Measurements from ENCODE around the gene ARID1B.

The ARID1B gene

DNA sequence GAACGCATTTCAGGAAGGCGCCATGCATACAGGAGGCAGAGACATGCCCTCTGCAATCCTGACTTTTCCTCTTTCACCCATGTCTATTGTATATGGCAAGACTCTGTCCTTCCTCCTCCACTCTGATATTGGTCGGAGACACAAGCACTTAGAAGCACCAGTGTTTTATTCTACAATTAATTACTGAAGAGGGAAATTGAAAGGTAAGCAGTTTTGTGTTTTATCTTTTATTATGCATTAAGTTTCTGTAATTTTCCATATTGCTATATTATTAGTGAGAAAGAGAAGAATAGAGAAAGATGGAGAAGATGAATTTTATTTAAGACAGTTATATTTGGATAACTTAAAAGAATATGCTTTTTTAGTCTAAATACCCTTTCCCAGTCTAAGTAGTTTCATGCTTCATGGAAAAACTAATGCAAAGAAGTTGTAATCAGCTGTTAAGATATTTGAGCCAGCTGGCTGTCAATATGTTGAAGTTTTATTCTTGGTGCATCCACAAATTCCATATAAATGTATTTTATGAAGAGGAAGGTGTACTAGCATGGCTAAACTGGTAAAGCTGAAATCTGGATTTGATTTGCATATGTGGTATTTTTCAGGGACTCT is 13.6 kb downstream of the ARID1B start:
- DNase-seq (ENCODE audit: low read depth in 1 of 2, low spot score in 1 of 2): no peak

DNA sequence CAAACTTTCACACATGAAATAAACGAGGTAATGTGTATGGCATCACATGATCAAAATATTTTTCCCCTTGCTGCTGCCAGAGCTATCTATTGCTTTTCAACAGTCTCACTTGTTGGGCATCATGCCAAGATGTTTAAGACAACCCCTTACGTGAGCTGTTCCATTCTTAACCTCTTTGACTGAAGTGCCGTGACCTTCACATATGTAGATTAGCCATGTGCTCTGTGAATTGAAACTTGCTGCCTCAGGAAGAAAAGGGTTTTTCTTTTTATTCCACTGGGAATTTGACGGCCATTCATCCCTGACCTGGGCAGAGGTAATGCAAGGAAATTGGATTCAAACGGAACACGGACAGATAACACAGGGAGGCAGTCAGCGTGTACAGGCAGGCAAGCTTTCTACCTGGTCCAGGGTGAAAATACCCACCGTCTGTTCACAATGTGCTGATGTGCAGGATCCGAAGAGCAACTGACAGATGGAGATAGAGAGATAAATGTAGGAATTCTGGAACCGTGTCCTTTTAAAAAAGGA is 14.2 kb downstream of the ARID1B start:
- no peak for DNase-seq (ENCODE audit: low read depth in 1 of 2, low spot score in 1 of 2)

DNA sequence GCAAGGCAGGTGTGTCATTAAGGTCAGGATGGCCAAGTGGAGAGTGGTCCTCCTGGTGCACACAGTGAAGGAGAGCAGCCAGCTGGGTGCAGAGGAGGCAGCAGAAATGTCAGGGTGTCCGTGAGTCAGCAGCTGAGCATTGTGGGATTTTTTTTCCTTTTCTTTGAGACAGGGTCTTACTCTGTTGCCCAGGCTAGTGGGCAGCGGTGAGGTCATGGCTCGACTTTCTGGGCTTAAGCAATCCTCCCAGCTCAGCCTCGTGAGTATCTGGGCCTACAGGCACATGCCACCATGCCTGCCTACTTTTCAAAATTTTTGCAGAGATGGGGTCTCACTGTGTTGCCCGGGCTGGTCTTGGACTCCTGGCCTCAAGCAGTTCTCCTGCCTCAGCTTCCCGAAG is 16.0 kb downstream of the ARID1B start:
- no peak for DNase-seq (ENCODE audit: low read depth in 1 of 2, low spot score in 1 of 2)

DNA sequence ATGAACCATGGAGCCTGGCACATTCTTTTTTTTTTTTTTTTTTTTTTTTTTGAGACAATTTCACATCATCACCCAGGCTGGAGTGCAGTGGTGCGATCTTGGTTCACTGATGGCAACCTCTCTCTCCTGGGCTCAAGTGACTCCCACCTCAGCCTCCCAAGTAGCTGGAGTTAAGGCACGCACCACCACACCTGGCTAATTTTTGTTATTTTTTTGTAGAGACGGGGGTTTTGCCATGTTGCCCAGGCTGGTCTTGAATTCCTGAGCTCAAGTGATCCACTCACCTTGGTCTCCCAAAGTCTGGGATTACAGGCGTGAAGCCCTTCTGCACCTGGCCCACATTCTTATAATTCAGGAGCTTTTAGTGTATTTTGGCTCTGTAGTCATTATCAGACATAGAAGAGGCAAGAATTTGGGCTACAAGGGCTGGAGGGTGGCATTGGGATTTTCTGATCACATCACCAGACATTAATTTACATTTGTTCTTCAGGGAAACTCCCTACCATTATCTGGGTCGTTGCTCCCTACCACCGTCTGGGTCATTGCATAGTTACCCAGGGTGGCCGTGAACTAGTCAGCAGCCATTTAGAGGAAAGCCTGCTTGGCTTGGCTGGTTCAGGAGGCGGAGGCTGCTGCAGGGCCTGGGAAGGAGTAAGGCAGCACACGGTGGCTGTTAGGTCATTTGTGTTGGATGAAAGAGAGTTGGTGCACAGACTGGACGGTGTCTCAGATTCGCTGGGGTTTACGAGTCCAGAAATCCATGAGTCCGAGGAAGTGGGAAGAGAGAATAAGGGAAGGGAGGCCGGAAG is 17.6 kb downstream of the ARID1B start:
- no peak for DNase-seq (ENCODE audit: low read depth in 1 of 2, low spot score in 1 of 2)

DNA sequence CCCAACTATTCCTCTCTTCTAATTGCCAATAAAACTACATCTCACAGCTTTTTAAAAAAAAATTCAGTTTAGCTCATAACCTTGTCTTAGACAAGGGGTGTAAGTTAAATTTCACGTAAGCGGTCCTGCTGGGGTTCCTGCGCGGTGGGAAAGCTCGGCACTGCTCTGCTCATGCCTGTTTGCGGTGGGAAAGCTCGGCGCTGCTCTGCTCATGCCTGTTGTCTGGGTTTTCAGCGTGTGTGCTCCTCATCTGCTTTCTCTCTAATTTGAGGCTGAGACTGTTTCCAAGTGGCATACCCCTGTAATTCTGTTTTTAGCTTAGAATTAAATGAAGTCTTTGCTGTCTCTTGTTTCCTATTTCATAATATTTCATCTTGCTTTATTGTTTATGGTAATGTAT is 18.6 kb downstream of the ARID1B start:
- DNase-seq (ENCODE audit: low read depth in 1 of 2, low spot score in 1 of 2): no peak

DNA sequence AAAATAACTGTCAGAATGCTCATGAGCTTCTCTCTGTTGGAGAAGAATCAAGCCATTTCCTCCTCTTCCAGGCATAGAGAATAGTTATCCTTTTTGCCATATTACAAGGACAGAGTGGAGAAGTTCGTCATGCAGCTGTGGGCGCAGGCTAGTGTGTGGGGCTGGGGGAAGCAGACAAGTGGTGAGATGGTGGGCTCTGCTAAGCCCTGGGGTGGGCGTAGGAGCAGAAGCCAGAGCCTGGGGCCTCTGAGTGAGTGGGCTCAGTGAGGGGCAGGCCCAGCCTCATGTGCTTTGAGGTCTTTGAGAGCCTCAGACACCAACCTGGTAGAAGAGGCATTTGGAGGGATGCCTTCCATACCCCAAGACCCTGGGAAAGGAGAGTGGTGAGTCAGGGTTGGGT is 19.4 kb downstream of the ARID1B start:
- no peak for DNase-seq (ENCODE audit: low read depth in 1 of 2, low spot score in 1 of 2)

DNA sequence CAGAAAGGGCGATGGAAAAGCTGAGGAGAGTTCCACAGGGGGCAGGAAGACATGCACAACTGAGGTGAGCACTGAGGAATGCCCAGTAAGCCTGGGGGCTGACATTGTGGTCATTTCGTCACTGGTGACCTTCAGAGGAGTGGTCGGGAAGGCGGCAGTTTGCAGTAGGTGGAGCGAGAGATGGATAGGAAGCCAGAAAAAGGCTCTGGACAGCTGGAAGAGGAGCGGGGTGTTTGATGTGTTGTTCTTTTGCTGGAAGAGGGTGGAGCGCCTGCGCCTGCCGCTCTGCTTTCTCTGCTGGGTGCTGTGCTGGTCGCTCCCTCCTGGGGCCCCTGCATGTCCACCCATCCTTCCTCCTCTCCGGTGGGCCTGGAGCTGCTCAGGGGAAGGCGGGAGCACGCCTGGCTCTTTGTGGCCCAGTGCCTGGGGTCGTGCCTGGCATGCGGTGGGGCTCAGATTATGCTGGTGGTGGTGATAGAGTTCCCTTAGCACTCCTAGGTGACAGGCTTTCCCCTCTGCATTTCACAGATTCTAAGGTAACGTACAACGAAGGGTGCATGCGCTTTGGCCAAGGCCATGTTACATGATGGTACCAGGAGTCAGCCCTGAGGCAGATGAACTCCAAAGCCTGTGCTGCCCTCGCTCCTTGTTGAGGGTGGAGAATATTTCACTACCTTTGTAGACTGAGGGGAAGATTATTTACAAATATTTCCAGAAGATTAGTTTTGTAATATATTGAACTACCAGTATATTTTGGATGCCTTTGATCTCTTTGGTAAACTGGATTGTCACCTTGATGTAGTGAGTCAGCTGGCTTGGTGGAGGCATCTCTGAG is 20.9 kb downstream of the ARID1B start:
- no peak for DNase-seq (ENCODE audit: low read depth in 1 of 2, low spot score in 1 of 2)

DNA sequence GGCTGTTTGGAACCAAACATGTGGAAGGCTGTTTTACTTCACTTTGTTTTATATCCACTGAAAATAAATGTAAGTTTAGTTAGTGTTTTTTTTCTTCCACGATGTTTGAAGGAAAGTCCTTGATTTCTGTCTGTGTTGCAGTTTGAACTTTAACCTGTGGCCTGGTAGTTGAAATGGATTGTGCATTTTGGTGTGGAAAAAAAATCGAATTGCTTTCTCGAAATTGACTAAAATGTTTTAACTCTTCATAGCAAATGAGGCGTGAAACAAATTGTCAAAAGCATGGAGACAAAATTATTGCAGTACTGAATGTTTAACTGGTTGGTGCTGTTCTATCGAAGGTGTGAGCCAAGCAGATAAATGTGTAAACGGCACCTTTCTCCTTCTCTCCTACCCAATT is 24.5 kb downstream of the ARID1B start:
- no peak for DNase-seq (ENCODE audit: low read depth in 1 of 2, low spot score in 1 of 2)

DNA sequence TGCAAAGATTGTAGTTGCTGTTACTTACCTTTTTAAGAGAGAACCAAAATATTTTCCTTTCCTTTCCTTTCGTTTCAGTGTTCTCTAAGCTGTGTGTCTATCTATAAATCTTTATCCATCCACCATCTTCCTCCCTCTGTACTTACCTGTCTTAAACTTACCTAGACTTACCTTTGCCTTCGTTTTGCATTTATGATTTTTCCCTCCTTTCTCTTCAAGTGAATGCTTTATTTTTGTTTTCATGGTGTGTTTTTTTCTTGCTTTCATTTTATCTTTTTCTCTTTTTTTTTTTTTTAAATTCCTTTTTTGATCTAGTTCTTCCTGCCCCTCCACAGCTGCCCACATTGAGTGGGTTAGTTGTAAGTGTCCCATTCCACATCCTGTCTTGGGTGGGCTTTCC is 26.2 kb downstream of the ARID1B start:
- no peak for DNase-seq (ENCODE audit: low read depth in 1 of 2, low spot score in 1 of 2)

DNA sequence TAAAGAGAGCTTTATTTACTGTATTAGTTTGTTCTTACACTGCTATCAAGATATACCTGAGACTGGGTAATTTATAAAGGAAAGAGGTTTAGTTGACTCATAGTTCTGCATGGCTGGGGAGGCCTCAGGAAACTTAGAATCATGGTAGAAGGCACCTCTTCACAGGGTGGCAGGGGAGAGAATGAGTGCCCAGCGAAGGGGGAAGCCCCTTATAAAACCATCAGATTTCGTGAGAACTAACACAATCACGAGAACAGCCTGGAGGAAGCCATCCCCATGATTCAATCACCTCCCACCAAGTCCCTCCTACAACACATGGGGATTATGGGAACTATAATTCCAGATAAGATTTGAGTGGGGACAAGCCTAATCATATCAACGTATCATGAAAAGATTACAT is 27.2 kb downstream of the ARID1B start:
- no peak for DNase-seq (ENCODE audit: low read depth in 1 of 2, low spot score in 1 of 2)

DNA sequence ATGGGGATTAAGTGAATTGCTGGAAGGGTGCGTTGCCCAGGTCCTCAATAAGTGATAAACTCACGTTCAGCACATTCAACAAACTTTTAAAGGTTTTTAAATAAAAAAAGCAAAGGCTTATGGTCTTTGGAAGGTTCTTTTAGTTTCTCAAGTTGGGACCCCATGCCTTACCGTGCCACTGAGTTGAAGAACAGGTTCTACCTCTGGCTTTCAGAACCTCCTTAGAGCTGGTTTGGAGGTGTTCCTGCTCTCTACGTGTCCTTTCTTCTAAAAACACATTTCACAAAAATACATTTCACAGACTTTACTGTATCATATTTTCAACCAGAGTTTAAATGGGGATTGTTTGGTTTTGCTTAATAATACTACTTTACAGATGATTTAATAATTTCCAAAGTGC is 29.0 kb downstream of the ARID1B start:
- DNase-seq (ENCODE audit: low read depth in 1 of 2, low spot score in 1 of 2): no peak

DNA sequence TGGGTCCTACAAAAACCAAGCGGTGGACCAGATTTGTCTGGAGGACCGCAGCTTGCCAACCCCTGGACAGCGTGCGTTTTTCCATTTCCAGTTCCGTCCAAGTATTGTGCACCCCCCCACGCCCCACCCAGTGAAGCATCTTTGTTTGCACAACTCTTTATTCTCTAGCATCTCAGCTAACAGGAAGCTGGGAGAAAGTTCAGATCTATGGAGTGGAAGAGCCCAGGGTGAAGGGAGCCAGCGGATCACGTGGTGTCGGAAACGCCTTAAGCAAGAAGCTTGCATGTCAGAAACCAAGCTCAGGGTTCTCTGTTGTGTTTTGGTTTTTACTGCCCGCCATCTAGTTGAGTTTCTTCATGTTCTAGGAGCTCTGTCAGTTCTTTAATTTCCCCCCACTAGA is 29.9 kb downstream of the ARID1B start:
- no peak for DNase-seq (ENCODE audit: low read depth in 1 of 2, low spot score in 1 of 2)

DNA sequence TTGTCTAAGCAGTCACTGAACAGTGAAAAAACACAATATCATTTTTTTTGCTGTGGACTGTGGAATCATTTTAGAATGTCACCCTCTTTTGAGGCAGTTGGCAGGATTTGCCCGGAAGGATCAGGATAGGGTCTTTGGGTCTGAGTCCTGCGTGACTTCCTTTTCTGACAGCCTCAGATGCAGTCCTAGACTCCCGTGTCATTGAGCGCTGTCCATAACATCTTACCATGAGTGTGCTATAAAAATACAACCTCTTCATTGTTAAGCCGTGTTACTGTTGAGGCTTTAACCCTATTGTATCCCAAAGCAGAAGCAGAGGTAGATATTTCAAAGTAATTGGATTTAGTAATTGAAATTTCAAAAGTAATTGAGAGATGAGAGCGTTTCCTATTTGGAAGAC is 30.6 kb downstream of the ARID1B start:
- no peak for DNase-seq (ENCODE audit: low read depth in 1 of 2, low spot score in 1 of 2)

DNA sequence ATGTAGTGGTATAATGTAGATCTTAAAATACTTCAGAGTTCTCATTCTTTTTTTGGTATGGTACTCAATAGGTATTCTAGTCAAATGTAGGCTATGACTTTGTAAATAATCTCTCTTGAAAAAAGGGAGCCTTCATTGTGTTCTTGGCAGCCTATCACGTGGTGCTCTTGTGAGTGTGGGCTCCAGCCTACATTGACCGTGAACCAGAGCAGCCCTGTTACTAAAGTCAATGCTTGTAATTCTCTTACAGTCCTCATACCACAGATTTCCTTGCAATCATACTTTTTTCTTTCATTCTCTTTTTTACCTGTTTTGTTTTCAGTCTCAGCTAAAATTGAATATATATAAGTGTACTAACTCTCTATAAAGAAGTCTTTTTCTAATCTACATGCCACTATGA is 31.1 kb downstream of the ARID1B start:
- DNase-seq (ENCODE audit: low read depth in 1 of 2, low spot score in 1 of 2): no peak

DNA sequence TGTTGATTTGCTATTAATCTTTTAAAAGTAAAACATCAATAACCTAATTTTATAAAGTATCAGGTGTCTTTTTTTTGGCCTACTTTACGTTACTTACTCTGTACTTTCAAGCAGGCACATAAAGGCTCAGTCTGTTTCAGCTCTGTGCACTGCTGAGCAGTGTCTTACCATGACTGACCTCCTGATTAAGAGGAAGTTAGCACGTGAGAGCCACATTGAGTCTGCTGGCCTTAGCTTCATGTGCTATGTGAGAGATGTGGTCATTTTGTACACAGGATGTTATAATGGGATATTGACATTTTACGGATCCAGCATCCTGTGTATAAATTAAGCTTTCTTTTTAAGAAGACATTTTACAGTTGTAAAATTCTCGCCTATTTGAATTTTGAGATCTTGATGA is 31.9 kb downstream of the ARID1B start:
- DNase-seq (ENCODE audit: low read depth in 1 of 2, low spot score in 1 of 2): no peak

DNA sequence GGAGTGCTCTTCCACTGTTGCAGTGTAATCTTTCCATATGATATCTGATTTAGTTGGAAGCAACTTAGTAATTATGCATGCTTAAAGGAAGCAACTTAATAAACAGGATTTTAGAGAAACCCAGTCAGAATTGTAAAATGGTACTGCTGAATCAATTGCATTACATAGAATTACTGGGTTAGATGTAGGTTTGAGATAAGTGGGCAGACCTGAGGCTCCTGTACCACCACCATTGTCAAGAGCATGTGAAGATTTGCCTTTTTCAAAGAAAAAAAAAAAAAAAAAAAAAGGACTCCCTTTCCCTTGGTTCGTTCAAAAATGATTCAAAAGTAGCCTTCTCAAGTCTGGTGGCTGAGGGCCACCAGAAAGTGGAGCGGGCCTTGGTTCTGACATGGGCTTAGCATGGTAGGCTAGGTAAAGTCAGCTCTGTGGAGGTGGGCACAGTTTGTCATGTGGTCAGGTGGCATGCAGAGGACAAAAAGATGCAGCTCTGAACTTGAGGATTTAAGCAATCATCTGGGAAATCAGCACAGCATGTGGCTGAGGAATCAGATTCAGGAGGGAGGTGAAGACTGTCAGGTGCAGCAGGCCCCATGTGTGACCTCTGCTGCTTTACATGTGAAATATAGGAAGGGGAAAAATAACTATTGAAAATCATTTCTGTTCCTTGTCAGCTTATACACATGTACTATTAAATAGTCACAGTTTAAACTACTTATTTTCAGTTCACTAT is 32.4 kb downstream of the ARID1B start:
- no peak for DNase-seq (ENCODE audit: low read depth in 1 of 2, low spot score in 1 of 2)

DNA sequence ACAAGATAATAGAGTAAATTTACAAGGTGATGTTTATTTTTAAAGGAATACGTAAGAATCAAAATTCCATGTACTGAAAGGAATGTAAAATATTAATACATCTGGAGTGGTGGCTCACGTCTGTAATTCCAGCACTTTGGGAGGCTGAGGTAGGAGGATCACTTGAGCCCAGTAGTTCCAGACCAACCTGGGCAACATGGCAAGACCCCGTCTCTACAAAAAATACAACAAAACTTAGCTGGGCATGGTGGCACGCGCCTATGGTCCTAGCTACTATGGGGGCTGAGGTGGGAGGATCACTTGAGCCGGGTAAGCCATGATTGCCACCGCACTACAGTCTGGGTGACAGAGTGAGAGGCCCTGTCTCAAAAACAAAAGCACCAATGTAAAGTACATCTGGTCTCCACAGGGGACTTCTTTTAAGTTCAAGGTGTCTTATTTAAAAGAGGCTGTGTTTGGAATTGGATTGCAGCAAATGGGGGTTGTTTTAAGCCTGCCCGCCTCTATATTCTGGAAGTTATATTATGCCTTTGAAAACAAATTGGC is 36.9 kb downstream of the ARID1B start:
- no peak for DNase-seq (ENCODE audit: low read depth in 1 of 2, low spot score in 1 of 2)

DNA sequence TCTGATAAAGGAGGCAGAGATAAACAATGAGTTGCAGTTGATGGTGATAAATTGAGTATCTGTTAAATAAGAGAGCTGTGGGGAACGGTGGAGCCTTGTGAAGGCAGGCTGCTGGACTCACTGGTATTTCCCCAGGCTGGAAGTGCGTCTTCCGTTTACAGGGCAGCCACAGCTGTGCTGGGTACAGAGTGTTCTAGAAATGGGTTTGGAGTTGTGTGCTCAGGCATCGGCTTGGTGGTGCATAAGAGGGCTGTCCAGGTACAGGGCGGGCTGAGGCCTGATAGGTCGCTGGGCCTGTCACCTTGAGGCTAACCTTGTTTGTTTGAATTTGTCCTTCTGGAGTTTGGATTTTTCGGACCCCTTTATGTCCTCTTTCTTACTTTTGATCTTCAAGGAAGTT is 39.3 kb downstream of the ARID1B start:
- DNase-seq (ENCODE audit: low read depth in 1 of 2, low spot score in 1 of 2): no peak

DNA sequence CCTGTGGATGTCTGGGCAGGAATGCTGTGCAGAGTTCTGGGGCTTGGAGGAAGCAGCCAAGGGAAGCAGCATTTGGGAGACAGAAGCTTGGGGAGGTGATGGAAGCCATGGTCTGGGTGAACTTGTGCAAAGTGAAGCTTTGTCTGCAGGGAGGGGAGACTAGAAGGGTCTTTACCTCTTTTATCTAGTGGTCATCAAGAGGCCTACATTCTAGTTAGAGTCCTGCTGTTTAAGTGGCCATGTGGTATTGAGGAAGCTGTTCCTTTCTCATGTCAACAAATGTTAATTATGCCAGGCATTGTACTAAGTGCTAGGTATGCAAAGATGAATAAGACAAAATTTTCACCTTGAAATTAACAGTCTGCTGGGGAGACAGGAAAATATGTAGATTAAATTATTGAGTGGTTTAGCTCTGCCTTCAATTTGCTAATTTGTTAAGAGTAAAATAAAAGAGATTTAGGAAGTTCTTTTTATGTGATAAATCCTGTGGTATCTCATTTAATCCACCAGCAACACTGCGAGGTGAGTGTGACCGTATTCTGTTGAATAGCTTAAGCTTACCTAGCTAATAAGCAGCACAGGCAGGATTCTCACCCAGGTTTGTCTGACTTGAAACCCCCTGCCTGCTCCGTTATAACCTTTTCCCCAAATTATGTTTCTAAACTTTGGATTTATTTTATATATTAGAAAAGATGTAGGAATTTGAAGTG is 43.1 kb downstream of the ARID1B start:
- DNase-seq (ENCODE audit: low read depth in 1 of 2, low spot score in 1 of 2): no peak

DNA sequence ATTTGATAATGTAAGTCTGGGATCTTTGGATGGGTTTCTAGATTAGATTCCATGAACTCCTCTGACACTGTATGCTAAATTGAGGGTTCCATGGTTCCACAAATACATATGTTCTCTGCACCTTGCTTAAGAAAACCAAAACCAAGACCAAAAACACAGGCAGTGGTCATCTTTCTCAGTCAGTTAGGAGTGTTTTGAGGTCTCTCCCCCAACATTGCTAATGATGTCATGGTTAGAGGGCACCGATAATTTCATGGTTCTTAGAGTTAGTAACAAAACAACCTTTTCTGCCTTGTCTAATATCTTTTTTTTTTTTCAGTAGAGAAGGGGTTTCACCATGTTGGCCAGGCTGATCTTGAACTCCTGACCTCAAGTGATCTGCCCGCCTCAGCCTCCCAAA is 44.5 kb downstream of the ARID1B start:
- no peak for DNase-seq (ENCODE audit: low read depth in 1 of 2, low spot score in 1 of 2)

All from activated T-helper 1 cell treated with anti-CD3 and anti-CD28 coated beads, Interleukin-2, amount 50 U/mL, for 16 hours (primary cell).